Small intestine (tissue), 7 donors: ENCODE measurements around the gene C19orf85. TPM values are rescaled to one million over a fixed set of nuclear protein-coding genes. Genes with fewer than 3 reads are reported as not detected.
A peak's percentile ranks its signal among the peaks of the same experiment; 100 is the strongest.

Experiments
- DNase-seq, 2 donors: peaks; one replicate each; pipeline versions ENCODE4 v3.0.0 to v3.0.0-alpha.2; 2013
- FAIRE-seq: peaks from 2 replicates; lab custom pipeline; 2012; peaks lifted over from hg19 to GRCh38; lab: Jason Lieb, UNC
- H3K27ac ChIP-seq, 3 donors: one replicate each; pipeline ENCODE4 v1.5.1; 2013; ENCODE audit warnings: low read length in 2 of 3, mild to moderate bottlenecking in 2 of 3, control low read depth in 1 of 3, inconsistent platforms in 1 of 3, low read depth in 1 of 3, moderate library complexity in 1 of 3
- H3K27me3 ChIP-seq, 3 donors: one replicate each; pipeline ENCODE4 v1.6.1; 2013; ENCODE audit warnings: low read length in 3 of 3, inconsistent platforms in 1 of 3; ENCODE audit not compliant: control insufficient read depth in 3 of 3, insufficient read depth in 3 of 3
- H3K36me3 ChIP-seq, 3 donors: one replicate each; pipeline ENCODE4 v1.6.1; 2013; ENCODE audit warnings: low read length in 3 of 3, inconsistent platforms in 1 of 3, low read depth in 1 of 3, mild to moderate bottlenecking in 1 of 3, moderate library complexity in 1 of 3; ENCODE audit not compliant: control insufficient read depth in 3 of 3, insufficient read depth in 2 of 3
- H3K4me1 ChIP-seq, 3 donors: one replicate each; pipeline ENCODE4 v1.6.1; 2013; ENCODE audit warnings: low read length in 2 of 3, inconsistent platforms in 1 of 3, low read depth in 1 of 3, mild to moderate bottlenecking in 1 of 3, moderate library complexity in 1 of 3; ENCODE audit not compliant: control insufficient read depth in 3 of 3, insufficient read depth in 2 of 3
- H3K4me3 ChIP-seq, 3 donors: one replicate each; pipeline ENCODE4 v1.5.1; 2013; ENCODE audit warnings: low read length in 3 of 3, control low read depth in 1 of 3, inconsistent platforms in 1 of 3, low read depth in 1 of 3, mild to moderate bottlenecking in 1 of 3, moderate library complexity in 1 of 3
- H3K9me3 ChIP-seq, 2 donors: one replicate each; pipeline ENCODE4 v1.6.1; 2013; ENCODE audit warnings: low read depth in 1 of 2, low read length in 1 of 2; ENCODE audit not compliant: control insufficient read depth in 2 of 2, insufficient read depth in 1 of 2
- WGBS, 3 donors: extraction: QIAGEN DNeasy Blood & Tissue Kit; methylation state at CpG; one replicate each; pipeline ENCODE4 v1.1.7; 2013; 5-methylcytosine and 5-hydroxymethylcytosine counted together
- polyA plus RNA-seq, 4 donors: library from polyadenylated mRNA; stranded (reverse) in 3 of 4; unstranded in 1 of 4; fragments of 200-250 nt in 3 of 4; fragments of 120-200 nt in 1 of 4; gene quantifications; one replicate each; pipeline versions ENCODE4 v1.2.1 to v1.2.3, GENCODE V29; 2013
- donor health status: healthy with polysubstance abuse.
- donor health status: control.
- donor health status: control.
- donor health status: Bipolar disorder and iron deficiency.
- donor health status: healthy.

Gene C19orf85
- polyA plus RNA-seq, 4 donors = not detected

DNA sequence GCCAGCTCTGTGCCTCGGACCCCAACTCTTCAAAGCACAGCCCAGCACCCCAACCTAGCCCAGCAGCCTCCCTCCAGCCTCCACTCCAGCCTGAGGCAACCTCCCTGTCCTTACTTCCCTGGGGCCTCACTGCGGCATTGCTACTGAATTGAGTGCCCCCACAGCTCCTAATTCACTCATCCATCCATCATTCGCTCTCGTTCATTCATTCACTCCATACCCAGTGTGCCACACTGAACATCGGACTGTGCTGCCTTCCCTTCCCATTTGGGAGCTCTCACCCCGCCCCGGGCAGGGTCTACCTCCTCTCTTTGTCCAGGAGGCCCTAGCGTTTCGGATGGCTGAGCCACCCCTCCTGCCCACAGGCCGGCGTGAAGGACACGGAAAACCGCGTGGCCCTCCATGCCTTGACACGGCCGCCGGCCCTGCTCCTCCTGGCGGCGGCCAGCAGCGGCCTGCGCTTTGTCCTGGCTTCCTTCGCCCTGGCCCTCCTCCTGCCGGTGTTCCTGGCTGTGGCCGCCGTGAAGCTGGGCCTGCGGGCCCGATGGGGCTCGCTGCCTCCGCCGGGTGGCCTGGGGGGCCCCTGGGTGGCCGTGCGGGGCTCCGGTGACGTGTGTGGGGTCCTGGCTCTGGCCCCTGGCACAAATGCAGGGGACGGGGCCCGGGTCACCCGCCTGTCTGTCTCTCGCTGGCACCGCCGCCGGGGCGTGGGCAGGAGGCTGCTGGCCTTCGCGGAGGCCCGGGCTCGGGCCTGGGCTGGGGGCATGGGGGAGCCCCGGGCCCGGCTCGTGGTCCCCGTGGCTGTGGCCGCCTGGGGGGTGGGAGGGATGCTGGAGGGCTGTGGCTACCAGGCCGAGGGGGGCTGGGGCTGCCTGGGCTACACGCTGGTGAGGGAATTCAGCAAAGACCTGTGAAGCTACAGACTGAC, 21.8 kb upstream of the C19orf85 start:
- no peak for DNase-seq
- peaks cover 0 to 32% (median 0%) of the 10 kb centered on the region in 3 donors for H3K27me3 ChIP-seq
- FAIRE-seq = no peak
- H3K9me3 ChIP-seq = no peaks in the 10 kb centered on the region
- peaks cover 0 to 24% (median 3%) of the 10 kb centered on the region in 3 donors for H3K4me1 ChIP-seq
- WGBS, 3 donors = 56 to 79% (median 71%) methylated on average over 40 to 53 of the region's 53 CpGs
- H3K4me3 ChIP-seq = no peak overlapping the region
- peak overlapping the region in 2 of 3 donors; percentile 53 to 80 for H3K27ac ChIP-seq
- H3K36me3 ChIP-seq = peaks cover 4 to 23% (median 8%) of the 10 kb centered on the region in 3 donors

DNA sequence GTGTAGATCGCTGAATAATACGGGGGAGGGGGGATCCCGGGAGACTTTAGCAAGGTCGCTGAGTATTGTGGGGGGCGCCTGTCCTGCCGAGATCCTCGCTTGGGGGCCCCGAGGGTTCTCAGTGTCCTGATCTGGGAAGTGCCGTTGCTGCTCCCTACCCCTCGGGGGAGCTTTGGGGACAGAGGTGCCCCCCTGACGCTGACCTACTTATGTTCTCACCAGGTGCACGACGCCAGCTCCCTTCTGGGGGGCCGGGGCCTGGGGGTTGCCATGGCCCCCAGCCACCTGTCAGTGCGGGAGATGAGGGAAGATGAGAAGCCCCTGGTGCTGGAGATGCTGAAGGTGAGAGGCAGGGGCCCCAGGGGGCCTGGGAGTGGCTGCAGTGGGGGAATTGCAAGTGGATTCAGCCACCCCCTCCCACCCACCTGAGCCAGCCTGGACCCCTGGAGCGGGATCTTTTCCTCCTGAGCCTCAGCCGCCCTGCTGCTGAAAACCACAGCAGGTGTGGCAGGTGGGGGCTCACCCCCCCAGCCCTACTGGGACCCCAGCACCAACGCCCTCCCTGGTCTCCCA, 21.0 kb upstream of the C19orf85 start:
- no peak for DNase-seq
- no peaks in the 10 kb centered on the region for H3K9me3 ChIP-seq
- FAIRE-seq = no peak
- H3K4me1 ChIP-seq = peaks cover 0 to 24% (median 3%) of the 10 kb centered on the region in 3 donors
- WGBS, 3 donors = 12 to 25% (median 20%) methylated on average over 16 to 18 of the region's 18 CpGs
- H3K36me3 ChIP-seq = peaks cover 4 to 27% (median 10%) of the 10 kb centered on the region in 3 donors
- peak overlapping the region; percentile 41 to 66 (median 53) for H3K4me3 ChIP-seq
- H3K27me3 ChIP-seq = peaks cover 0 to 28% (median 0%) of the 10 kb centered on the region in 3 donors
- H3K27ac ChIP-seq = peak overlapping the region in 2 of 3 donors; percentile 48 to 74

DNA sequence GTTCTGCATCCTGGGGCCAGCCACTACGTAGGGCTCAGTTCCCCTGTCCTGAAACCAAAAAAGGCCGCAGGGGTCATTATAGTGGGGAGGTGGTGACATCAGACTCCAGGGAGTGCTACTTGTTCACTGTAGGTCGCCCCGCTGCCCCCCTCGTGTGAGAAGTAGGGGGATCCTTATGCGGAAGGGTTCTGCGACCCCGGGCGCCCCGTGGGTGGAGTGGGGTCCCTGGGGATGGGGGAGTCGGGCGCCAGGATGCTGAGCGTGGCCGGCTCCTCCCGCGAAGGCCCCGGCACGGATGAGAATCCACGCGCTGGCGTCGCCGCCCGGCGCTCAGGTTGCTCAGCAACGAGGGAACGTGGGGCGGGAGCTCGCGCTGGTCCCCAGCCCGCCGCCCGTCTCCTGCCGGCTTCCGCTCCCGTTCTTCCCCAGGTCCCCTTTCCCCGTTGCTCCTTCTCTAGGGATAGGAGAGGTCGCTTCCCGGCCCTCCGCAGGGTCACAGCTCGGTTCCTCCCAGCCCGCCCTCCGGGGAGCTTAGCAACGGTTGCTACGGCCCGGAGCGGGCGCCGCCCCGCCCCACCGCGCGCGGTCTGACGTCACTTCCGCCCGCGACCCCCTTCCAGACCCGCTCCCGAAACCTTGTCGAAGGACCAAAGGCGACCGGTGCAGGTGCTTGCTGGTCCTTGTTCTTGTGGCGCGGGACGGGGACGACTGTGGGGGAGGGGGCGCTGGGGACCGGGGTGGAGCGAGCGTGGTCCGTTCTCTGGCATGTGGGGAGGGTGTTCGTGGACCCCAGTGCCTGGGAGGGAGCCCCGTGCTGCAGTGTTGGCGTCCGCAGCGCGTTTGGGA, 20.3 kb upstream of the C19orf85 start, which contains the start of gene NAT14:
Gene NAT14, plus strand, starts transcription at position 596 of the 846 bp plus-strand sequence. CDS start 521 bp downstream, outside the sequence.
- peaks cover 4 to 27% (median 10%) of the 10 kb centered on the region in 3 donors for H3K36me3 ChIP-seq
- H3K9me3 ChIP-seq = no peaks in the 10 kb centered on the region
- peaks cover 0 to 24% (median 3%) of the 10 kb centered on the region in 3 donors for H3K4me1 ChIP-seq
- 2 to 4% (median 3%) methylated on average over 51 to 78 of the region's 78 CpGs for WGBS, 3 donors
- peaks cover 0 to 22% (median 0%) of the 10 kb centered on the region in 3 donors for H3K27me3 ChIP-seq
- DNase-seq (peak in 1 of 2 donors; percentile 80), FAIRE-seq (no peak)
- peak within 1 kb of the TSS; percentile 41 to 66 (median 53) for H3K4me3 ChIP-seq
- peak within 1 kb of the TSS in 2 of 3 donors; percentile 48 to 74 for H3K27ac ChIP-seq

DNA sequence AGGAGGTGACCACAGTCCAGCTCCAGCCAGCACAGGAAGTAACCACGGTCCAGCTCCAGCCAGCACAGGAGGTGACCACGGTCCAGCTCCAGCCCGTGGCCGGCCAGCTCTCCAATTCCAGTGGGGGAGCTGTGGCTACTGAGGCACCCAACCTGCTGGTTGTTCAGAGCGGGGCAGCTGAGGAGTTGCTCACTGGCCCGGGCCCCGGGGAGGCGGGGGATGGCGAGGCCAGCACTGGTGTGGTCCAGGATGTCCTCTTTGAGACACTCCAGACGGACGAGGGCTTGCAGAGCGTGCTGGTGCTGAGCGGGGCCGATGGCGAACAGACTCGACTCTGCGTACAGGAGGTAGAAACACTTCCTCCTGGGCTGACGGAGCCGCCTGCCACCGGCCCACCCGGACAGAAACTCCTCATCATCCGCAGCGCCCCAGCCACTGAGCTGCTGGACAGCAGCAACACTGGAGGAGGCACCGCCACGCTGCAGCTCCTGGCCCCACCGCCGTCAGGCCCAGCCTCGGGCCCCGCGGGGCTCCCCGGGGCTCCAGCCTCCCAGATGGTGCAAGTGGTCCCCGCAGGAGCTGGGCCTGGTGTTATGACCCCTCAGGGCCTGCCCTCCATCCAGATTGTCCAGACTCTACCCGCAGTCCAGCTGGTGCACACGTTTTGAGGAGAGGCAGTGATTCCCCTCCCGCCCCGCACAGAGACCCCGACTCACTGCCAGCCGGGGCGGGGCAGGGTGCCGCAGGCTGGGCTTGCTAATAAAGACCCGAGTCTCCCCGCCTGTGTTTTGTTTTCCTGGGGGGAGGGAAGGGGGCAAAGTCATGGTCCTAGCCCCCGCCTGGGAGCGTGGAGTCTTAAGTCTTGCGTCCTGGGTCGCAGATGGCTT, 19.4 kb upstream of the C19orf85 start:
- peaks cover 0 to 16% (median 0%) of the 10 kb centered on the region in 3 donors for H3K27me3 ChIP-seq
- peaks cover 0 to 24% (median 3%) of the 10 kb centered on the region in 3 donors for H3K4me1 ChIP-seq
- H3K36me3 ChIP-seq = peaks cover 4 to 27% (median 10%) of the 10 kb centered on the region in 3 donors
- FAIRE-seq (no peak), DNase-seq (no peak)
- 79 to 85% (median 81%) methylated on average over 36 to 46 of the region's 46 CpGs for WGBS, 3 donors
- H3K27ac ChIP-seq = no peak overlapping the region
- H3K4me3 ChIP-seq = peak overlapping the region in 2 of 3 donors; percentile 53 to 66
- H3K9me3 ChIP-seq = no peaks in the 10 kb centered on the region

DNA sequence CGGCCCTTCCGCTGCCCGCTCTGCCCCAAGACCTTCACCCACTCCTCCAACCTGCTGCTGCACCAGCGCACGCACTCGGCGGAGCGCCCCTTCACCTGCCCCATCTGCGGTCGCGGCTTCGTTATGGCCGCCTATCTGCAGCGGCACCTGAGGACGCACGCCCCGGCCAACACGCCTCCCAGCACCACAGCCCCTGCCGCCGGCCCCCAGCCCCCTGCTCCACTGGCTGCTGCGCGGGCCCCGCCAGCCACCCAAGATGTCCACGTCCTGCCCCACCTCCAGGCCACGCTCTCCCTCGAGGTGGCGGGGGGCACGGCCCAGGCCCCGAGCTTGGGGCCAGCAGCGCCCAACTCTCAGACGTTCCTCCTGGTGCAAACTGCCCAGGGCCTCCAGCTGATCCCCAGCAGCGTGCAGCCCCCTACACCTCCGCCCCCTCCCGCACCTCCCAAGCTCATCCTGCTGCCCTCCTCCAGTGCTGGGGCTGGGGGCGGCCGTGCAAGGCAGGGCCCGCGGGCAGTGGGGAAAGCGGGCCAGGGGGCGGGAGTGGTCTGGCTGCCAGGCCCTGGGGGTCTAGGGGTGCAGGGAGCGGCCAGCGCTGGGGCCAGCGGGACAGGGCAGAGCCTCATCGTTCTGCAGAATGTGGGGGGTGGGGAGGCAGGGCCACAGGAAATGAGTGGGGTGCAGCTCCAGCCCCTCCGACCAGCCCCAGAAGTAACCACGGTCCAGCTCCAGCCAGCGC, 18.6 kb upstream of the C19orf85 start:
- no peak for FAIRE-seq
- no peaks in the 10 kb centered on the region for H3K9me3 ChIP-seq
- H3K4me3 ChIP-seq = no peak overlapping the region
- no peak for DNase-seq
- peaks cover 0 to 11% (median 0%) of the 10 kb centered on the region in 3 donors for H3K27me3 ChIP-seq
- WGBS, 3 donors = 95 to 97% (median 97%) methylated on average over 41 to 47 of the region's 47 CpGs
- peaks cover 0 to 24% (median 3%) of the 10 kb centered on the region in 3 donors for H3K4me1 ChIP-seq
- H3K36me3 ChIP-seq = peaks cover 4 to 29% (median 10%) of the 10 kb centered on the region in 3 donors
- H3K27ac ChIP-seq = no peak overlapping the region

DNA sequence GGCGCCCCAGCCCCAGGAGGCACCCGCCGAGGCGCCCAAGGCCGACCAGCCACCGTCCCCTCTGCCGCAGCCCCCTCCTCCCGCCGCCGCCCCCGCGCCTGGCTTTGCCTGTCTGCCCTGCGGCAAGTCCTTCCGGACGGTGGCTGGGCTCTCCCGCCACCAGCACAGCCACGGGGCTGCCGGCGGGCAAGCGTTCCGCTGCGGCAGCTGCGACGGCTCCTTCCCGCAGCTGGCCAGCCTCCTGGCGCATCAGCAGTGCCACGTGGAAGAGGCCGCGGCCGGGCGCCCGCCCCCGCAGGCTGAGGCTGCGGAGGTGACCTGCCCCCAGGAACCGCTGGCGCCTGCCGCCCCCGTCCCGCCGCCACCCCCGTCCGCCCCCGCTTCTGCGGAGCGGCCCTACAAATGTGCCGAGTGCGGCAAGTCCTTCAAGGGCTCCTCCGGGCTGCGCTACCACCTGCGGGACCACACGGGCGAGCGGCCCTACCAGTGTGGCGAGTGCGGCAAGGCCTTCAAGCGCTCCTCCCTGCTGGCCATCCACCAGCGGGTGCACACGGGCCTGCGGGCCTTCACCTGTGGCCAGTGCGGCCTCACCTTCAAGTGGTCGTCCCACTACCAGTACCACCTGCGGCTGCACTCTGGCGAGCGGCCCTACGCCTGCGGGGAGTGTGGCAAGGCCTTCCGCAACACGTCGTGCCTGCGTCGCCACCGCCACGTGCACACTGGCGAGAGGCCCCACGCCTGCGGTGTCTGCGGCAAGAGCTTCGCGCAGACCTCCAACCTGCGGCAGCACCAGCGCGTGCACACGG, 17.8 kb upstream of the C19orf85 start:
- DNase-seq = no peak
- H3K36me3 ChIP-seq = peaks cover 4 to 32% (median 10%) of the 10 kb centered on the region in 3 donors
- peaks cover 0 to 6% (median 0%) of the 10 kb centered on the region in 3 donors for H3K27me3 ChIP-seq
- WGBS, 3 donors = 94 to 98% (median 97%) methylated on average over 50 to 83 of the region's 83 CpGs
- no peak overlapping the region for H3K4me3 ChIP-seq
- no peak for FAIRE-seq
- H3K9me3 ChIP-seq = no peaks in the 10 kb centered on the region
- peaks cover 0 to 24% (median 2%) of the 10 kb centered on the region in 3 donors for H3K4me1 ChIP-seq
- H3K27ac ChIP-seq = no peak overlapping the region
